Daoy (cell line): Measurements from ENCODE around the gene IL32. TPM values are rescaled to one million over a fixed set of nuclear protein-coding genes. Genes with fewer than 3 reads are reported as not detected.
"Not testable (repeated sequence)": the region's sequence is repeated elsewhere in the genome, so short reads cannot be mapped to it uniquely, and the experiment has no call there.

ENCODE experiments used
- DNase-seq: peaks from one replicate; pipeline ENCODE4 v3.0.0-alpha.2; 2015; ENCODE audit warnings: low read depth
- total RNA-seq: library from RNA; depleted of rRNA; stranded (reverse); fragments of >200 nt; shearing (Covaris generic); gene quantifications from 2 replicates; pipeline ENCODE4 v1.2.3, GENCODE V29; 2014

The IL32 gene
- total RNA-seq, 1 experiment from 2014 or later: 362 TPM

DNA sequence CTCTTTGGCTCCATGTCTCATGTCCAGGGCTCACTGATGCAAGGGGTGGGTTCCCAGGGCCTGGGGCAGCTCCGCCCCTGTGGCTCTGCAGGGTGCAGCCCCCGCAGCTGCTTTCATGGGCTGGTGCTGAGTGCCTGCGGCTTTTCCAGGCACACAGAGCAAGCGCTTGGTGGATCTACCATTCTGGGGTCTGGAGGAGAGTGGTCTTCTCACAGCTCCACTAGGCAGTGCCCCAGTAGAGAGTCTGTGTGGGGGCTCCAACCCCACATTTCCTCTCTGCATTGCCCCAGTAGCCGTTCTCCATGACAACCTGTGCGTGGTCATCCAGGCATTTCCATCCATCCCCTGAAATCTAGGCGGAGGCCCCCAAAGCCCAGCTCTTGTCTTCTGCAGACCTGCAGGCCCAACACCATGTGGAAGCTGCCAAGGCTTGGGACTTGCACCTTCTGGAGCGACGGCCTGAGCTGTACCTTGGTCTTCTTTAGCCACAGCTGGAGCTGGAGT lies 5.2 kb downstream of the IL32 start:
- DNase-seq: no peak

DNA sequence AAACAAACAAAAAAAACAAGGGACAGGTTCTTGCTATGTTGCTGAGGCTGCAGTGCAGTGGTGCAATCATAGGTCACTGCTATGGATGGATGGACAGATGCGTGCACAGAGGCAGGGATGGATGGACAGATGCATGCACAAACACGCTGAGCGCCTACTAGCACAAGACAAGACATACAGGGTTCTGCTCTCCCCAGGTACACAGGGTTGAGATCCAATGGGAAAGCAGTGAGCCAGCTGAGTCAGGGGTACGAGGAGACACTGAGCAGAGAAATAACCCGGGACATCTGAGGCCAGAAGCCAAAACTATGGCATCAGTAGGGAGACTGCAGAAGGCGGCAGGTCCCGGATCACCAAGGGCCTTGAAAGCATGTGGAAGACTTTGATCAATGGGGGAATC lies 6.2 kb downstream of the IL32 start:
- no peak for DNase-seq

DNA sequence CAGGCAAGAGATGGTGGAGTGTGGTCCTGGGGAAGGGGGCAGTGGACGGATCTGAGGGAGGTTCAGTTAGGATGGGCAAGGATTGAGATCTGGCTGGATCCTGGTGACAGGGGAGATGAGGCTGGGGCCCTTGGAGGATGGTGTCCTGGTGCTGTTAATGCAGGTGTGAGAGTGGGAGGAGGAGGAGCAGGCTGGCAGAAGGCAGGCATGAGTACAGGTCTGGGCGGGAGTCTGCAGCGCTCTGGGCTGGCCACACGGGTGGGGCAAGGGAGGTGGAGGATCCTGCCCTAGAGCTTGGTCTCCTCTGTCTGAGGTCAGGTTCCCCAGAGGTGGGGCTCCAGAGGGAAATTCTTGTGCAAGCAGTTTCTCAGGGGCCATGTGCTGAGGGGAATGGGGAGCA lies 6.7 kb downstream of the IL32 start:
- DNase-seq: not testable (repeated sequence)

DNA sequence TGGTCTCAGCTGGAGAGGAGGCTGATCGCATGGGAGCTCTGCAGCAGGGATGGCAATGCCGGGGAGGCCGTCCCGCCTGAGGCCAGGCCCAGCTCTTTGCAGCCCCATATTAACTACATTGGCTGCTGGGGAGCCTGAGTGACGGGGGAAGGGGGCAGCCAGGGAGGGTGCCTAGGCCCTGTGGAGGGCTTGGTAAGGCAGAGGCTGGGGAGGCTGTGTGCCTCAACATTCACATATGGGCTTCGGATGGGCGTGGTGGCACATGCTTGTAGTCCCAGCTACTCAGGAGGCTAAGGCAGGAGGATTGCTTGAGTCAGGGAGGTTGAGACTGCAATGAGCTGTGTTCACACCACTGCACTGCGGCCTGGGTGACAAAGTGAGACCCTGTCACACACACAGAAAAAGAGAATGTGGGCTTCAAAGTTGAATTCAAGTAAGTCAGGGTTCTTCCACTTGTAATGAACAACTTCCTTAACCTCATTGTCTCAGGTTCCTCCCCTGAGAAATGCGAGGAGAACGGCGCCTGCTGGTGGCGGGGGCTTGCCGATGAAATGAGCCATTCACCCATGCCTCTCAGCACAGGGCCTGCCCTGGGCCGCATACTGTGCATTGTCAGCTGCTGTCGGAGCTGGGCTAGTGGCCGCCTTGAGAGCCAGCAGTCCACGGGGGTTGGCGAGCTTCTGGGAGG lies 7.3 kb downstream of the IL32 start:
- DNase-seq: not testable (repeated sequence)

DNA sequence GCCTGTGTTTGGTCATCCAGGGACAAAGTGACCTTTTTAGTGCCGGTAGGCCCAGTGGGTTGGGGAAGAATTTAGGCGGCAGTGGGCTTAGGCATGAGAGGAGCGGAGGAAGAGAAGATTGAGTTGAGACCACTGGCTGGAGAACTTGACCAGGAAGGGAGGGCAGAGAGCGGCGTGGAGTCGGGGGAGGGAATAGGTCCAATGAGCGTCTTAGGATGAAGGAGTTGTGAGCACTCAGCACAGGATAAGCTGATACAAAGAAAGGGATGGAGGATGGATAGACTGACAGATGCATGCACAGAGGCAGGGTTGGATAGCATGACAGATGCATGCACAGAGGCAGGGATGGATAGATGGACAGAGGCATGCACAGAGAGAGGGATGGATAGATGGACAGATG lies 8.0 kb downstream of the IL32 start:
- DNase-seq: no peak

DNA sequence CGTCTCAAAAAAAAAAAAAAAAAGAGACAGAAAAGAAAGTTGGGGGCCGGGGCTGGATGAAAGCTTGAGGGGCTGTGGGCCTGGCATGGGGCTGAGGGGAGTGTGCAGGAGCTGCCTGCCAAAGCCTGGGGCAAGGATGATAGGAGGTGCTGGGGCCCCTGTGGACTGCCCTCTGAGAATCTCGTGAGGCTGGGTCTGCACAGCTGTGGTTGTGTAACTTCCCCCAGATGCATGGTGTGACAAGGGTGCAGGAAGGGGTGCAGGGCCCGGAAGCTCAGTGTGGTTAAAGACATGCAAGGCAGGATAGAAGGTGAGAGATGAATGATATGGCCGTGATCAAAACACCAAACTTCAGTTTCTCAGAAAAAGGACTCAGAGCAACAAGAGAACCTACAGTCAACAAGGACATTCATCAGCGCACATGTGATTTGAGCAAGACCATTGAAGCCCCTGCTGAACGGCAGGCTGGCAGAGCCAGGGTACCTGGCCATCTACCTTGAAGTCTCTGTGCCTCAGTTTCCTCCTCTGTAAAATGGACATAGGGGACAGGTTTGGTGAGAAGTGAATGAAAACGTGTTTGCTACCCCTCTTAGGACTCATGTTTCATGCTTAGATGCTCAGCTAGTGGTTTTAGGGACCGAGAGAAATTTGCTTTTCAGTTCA lies 9.6 kb downstream of the IL32 start:
- no peak for DNase-seq

DNA sequence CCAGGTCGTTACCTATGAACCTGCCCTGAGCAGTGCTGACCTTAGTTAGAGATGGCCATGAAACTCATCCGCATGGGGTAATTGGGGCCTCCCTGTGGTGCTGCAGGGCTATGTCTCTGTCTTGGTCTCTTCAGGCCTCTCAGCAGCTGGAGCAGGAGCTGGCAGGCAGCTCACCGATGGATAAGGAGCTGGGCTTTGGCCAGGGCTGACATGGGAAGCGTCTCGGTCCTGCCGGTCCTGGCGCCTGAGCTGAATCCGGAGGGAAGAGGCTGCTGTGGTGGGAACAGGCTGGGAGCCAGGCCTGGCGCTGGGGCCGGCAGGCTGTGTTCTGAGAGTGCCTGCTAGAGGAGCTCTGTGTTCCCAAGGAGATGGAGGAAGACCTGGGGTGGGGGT lies 10.1 kb downstream of the IL32 start:
- no peak for DNase-seq

DNA sequence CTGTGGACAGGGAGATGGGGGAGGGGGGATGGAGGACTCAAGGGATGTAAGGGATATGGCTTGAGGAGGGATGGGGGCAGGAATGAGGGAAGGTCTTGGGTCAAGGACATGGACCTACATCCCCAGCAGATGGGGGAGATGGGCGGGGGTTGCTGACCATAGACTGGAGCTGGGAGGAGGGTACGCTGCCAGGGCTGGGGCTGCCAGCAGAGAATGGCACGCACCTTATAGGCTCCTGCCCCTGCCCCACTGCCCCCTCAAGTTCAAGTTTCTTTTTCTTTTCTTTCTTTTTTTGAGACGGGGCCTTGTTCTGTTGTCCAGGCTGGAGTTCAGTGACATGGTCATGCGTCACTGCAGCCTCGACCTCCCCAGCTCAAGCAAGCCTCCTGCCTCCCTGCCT lies 10.5 kb downstream of the IL32 start:
- DNase-seq: not testable (repeated sequence)

DNA sequence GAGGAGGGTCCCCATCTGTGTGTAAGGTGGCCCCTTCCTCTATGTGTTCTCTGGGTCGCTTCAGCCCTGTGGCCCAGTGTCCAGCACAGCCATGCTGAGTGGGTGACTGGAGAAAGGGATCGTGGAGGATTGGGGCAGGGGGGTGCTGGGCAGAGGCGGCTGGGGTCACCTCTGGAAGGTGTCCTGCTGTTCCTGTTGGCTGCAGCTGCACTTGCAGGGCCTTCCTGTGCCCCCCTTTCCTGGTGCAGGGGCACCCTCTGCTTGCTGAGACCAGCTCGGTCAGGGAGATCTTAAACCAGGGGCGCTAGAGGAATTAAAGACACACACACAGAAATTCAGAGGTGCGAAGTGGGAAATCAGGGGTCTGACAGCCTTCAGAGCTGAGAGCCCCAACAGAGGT lies 11.1 kb downstream of the IL32 start:
- no peak for DNase-seq

DNA sequence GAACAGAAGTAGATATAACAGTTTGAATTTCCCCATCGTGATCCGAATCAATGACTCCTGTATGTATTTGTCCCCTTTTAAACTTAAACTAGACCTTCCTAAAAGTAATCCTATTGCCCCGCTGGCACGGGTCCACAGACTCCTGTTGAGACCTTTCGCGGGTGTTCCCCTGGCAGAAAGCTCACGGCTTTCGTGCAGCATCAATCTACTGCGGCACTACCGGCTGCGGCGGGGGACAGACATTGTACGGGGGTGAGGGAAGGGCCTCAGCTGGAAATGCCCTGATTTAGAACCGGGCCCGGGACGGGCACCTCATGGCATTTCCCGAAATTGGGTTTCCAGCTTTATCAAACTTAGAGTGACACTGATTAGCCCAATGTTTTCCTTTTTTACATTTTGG lies 14.6 kb downstream of the IL32 start:
- DNase-seq: no peak

DNA sequence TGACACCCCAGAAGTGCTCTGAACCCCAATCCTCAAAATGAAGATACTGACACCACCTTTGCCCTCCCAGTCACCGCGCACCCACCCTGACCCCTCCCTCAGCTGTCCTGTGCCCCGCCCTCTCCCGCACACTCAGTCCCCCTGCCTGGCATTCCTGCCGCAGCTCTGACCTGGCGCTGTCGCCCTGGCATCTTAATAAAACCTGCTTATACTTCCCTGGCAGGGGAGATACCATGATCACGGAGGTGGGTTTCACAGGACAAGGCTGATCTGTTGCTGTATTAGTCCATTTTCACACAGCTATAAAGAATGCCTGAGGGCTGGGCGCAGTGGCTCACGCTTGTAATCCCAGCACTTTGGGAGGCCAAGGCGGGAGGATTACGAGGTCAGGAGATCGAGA lies 16.5 kb downstream of the IL32 start:
- DNase-seq: not testable (repeated sequence)

DNA sequence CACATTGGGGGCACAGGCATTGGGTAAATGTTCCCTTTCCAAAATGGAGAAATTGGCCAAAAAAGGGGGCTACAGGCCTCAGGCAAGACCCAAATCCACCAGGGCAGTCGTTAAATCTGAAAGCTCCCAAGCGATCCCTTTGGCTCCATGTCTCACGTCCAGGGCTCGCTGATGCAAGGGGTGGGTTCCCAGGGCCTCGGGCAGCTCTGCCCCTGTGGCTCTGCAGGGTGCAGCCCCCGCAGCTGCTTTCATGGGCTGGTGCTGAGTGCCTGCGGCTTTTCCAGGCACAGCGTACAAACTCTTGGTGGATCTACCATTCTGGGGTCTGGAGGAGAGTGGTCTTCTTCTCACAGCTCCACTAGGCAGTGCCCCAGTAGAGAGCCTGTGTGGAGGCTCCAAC lies 18.0 kb downstream of the IL32 start:
- DNase-seq: not testable (repeated sequence)

DNA sequence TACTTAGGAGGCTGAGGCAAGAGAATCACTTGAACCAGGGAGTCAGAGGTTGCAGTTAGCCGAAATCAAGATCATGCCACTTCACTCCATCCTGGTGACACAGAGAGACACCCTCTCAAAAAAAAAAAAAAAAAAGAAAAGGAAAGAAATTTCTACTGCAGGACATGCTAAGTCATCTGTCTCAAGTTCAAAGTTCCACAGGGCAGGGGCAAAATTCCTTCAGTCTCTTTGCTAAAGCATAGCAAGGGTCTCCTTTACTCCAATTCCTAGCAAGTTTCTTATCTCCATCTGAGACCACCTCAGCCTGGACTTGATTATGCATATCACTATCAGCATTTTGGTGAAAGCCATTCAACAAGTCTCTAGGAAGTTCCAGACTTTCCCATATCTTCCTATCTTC lies 19.1 kb downstream of the IL32 start:
- no peak for DNase-seq

DNA sequence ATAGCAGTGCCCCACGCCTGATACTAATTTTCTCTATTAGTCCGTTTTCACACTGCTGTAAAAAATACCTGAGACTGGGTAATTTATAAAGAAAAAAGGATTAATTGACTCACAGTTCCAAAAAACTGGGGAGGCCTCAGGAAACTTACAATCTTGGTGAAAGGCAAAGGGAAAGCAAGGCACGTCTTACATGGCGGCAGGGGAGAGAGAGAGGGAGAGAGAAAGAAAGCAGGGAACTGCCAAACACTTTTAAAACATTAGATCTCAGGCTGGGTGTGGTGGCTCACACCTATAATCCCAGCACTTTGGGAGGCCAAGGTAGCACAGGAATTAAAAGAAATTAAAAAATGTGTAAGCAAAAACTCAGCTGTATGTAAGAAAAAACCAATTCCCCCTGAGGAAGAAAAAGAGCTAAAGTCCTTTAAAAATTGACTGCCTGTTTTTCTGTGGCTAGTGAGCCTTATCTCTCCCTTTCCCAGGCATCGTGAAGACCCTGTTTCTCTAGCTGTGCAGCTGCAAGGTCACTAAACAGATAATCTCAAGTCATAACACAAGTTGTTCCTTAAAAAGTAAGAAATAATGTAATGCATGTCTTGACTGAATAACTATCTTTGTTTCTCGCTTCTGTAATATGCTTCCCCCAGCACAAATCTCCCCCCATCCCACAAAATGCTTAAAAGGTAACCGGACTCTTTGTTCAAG lies 19.7 kb downstream of the IL32 start:
- DNase-seq: no peak

DNA sequence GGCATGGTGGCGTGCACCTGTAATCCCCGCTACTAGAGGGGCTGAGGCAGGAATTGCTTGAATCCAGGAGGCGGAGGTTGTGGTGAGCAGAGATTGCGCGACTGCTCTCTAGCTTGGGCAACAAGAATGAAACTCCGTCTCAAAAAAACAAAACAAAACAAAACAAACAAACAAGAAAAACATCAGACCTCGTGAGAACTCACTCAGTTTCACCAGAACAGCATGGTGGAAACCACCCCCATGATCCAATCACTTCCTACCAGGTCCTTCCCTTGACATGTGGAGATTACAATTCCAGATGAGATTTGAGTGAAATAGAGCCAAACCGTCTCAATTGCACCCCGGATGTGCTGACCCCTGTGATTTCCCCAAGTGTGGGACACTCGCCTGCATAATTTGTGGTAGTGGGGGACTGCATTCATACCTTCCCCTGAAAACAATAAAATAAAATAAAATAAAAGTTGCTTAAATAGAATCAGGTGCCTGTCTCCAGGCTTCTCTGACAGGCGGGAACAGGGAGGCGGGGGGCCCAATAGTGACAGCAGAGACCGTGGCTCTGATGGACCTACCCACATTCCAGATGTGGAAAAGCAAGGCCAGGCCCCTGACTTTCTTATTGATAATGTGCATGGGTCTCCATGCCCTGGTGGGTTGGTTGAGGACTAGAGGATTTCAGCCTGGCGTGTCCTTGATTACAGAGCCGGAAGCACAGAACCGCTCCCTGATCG lies 20.6 kb downstream of the IL32 start:
- DNase-seq: no peak

DNA sequence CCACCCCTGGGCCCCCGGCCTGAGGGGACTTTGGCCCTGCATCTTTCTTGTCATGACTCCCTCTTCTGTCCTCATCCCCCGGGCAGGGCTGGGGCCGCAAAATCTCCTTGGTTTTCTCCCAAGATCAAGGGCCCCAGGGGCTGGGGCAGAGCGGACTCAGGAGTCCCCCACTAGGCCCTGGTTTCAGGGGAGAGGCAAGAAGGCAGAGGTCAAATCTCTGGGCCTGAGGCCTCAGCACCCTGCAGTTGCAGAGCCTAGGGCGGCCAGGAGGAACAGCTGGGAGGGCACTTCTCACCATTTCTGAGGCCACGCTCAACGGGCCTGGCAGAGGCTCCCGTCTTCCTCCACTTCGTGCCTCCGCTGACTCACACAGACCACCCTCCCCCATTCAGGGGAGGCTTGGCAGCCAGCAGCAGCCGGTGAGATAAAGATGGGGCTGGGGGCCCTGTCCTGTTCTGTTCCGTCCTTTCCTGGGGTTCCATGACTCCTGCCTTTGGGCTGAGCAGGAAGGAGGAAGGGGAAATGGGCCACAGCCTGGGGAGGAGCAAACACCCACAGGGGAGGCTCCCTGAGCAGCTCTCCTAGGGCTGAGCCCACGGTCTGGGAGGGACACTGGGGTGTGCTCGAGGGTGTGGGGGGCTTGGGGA lies 21.3 kb downstream of the IL32 start:
- DNase-seq: no peak

DNA sequence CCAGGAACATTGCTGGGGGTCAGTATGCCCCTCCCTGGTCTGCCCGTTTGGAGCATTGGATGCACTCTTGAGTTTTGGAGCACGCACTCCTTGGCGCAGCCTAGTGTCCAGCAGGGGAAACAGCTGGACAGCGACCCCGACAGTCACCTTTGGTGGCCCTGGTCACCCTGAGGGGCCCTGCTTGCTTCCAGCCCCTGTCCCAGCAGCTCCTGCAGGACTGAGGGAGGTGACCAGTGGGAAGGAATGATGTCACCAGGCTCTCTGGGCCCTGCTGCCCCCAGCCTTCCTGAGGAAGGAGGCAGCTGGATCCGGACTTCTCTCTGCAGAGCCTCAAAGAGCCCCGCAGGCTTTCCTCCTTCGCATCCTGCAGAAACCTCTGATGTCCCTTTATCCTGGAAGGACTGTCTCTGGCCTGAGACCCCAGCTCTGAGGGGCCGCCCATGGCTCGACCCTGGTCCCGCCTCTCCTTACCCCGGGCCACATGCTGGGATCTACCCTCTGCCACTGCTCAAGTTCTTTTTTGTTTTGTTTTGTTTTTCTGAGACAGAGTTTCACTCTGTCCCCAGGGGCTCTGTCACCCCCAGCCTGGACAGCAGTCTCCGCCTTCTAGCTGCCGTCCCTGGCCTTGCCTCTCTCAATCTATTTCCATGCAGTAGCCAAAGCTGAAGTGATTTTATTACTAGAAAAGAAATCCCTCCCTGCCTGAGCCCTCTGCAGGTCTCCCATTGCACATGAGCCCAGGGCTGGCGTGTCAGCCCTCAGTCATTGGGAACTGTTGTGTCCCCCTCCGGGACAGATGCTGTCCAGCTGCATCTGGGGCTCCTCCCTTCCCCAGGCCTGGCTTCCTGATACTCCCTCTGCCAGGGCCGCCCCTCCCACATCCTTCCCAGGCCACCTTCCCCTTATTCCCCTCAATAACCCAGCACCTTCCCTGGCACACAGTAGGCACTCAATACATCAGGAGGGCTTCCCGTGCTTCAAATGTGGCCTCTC lies 22.1 kb downstream of the IL32 start:
- DNase-seq: no peak

DNA sequence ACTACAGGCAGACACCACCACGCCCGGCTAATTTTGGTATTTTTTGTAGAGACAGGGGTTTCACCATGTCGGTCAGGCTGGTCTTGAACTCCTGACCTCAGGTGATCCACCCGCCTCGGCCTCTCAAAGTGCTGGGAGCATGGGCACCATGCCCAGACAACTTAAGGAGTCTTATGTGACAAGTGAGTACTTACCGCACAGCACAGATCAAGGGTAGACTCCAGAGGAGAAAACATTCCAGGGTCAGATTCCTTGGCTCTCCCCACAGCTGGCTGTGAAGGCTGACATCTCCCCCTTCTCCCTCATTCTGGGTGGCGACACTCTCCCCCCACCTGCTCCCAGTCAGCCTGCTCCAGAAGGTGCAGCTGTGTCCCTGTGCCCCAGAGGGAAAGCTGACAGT lies 23.0 kb downstream of the IL32 start:
- DNase-seq: no peak

DNA sequence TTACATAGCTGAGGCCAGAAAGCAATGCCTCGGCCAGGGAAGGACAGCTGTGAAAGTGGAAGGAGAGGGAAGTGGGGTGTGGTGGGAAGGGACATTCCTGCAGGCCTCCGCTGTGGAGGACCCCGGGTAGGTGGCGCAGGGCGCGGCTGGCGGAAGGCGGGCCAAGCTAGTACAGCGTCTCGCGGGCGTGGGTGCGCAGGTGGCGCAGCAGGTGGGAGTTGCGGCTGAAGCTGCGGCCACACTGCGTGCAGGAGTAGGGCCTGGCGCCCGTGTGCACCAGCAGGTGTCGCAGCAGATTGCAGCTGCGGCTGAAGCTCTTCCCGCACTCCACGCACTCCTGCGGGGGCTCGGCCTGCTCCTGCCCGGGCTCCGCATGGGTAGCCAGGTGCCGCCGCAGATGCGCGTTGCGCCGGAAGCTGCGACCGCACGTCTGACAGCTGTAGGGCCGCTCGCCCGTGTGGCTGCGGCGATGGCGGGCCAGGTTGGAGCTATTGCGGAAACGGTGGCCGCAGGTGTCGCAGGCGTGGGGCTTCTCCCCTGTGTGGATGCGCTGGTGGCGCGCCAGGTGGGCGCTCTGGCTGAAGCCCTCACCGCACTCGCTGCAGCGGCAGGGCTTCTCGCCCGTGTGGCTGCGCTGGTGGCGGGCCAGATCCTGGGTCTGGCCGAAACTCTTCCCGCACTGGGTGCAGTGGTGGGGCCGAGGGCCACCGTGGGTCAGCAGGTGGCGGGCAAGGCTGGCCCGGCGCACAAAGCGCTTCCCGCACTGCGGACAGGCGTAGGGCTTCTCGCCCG lies 23.7 kb downstream of the IL32 start:
- no peak for DNase-seq
